ENCODE data around the gene GRIN3B. TPM values are rescaled to one million over a fixed set of nuclear protein-coding genes. Genes with fewer than 3 reads are reported as not detected.
"Not testable (repeated sequence)": the region's sequence is repeated elsewhere in the genome, so short reads cannot be mapped to it uniquely, and the experiment has no call there.

The GRIN3B gene
- total and polyA plus RNA-seq, 2 donors, result under 0.01 to 0.09 TPM

DNA sequence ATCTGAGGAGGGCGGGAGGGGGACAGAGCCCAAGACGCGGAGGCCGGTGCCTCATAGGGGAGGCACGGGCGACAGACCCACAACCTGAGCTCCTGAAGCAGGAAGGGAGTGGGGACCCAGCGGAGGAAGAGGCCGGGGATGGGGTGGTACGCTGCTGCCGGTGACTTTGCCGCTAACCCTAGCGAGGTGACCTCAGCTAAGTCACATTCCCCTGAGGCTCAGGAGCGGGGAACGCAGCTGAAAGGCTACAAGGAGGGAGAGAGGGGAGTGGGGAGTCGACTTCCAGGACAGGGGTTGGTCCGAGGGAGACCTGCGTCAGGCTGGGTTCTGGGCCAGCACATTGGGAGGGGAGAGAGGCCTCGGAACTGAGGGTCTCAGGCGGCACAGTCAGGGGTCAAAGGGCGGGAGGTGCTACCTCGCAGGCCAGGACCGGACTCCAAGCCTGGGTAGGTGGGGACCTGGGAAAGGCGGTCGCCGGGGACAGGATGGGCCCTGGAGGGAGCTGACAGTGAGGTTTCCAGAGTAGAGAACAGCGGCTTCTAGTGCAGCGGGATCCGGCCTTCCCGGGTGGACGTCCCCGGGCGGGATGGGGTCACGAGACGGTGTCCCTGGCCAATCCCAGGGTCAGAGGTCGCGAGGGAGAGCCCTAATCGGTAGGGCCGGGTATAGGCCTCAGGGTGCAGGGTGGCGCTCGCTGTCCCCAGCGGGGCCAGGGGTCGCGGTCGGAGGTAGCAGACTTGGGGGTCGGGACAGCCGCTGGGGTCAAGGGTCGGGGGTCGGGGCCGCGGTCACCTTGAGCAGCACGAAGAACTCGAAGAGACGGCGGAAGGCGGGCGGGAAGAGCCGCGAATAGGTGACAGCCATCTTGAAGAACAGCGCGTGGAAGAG, 20.0 kb downstream of the GRIN3B start:
- DNase-seq (ENCODE audit: low read depth in 6 of 9, low spot score in 9 of 9), result peak in 2 of 9 donors; percentile 36 to 49
- H3K27ac ChIP-seq (ENCODE audit: low read depth in 1 of 2, low read length in 1 of 2), result peak overlapping the region; percentile 48 to 91
- peak overlapping the region; percentile 86 to 87 for H3K4me3 ChIP-seq (ENCODE audit: low read length in 2 of 2)
- H3K4me1 ChIP-seq (ENCODE audit: control insufficient read depth in 2 of 2, insufficient read depth in 2 of 2, low read length in 2 of 2), result peaks cover 9 to 47% of the 10 kb centered on the region in 2 donors
- H3K36me3 ChIP-seq (ENCODE audit: control insufficient read depth in 2 of 2, insufficient read depth in 2 of 2, low read length in 1 of 2), result peaks cover 15 to 18% of the 10 kb centered on the region in 2 donors
- WGBS, result 2% methylated on average over 60 of the region's 60 CpGs
- H3K27me3 ChIP-seq (ENCODE audit: control insufficient read depth in 2 of 2, insufficient read depth in 1 of 2, low read length in 1 of 2), result no peaks in the 10 kb centered on the region
- no peaks in the 10 kb centered on the region for H3K9me3 ChIP-seq (ENCODE audit: control insufficient read depth in 2 of 2, insufficient read depth in 1 of 2, low read length in 1 of 2)

DNA sequence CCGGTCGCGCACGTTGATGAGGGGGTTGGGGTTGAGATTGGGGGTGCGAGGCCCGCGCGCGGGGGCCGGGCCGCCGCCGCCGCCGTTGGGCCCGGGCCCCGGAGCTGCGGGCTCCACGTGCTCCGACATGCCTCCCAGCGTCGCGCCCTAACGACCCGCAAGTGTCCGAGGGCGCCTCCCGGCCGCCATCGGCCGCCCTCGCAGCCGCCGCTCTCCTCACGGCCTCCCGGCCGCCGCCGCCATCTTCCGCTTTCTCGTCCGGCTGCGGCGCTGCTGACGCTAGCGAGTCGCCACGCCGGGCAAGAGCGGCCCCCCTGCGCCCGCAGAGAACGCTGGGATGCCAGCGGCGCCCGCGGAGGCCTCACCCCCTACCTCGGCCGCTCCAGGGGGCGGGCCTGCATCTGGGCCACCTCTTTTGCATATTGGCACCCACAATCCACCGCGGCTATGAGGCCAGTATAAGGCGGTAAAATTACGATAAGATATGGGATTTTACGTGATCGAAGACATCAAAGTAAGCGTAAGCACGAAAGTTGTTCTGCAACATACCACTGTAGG, 20.7 kb downstream of the GRIN3B start, which contains the start of gene TMEM259:
Gene TMEM259 (minus strand): TSS at position 256 of the 558 bp plus-strand sequence. CDS start 127 bp downstream, at position 129.
- Histone ChIP-seq H3K9me3 (ENCODE audit: control insufficient read depth in 2 of 2, insufficient read depth in 1 of 2, low read length in 1 of 2) (peaks cover 0 to 3% of the 10 kb centered on the region in 2 donors), H3K4me1 (ENCODE audit: control insufficient read depth in 2 of 2, insufficient read depth in 2 of 2, low read length in 2 of 2) (peaks cover 10 to 52% of the 10 kb centered on the region in 2 donors), H3K36me3 (ENCODE audit: control insufficient read depth in 2 of 2, insufficient read depth in 2 of 2, low read length in 1 of 2) (peaks cover 12 to 15% of the 10 kb centered on the region in 2 donors), H3K4me3 (ENCODE audit: low read length in 2 of 2) (peak within 1 kb of the TSS; percentile 86 to 87), H3K27me3 (ENCODE audit: control insufficient read depth in 2 of 2, insufficient read depth in 1 of 2, low read length in 1 of 2) (peaks cover 2% of the 10 kb centered on the region in 2 donors), H3K27ac (ENCODE audit: low read depth in 1 of 2, low read length in 1 of 2) (peak within 1 kb of the TSS; percentile 91)
- peak; percentile 86 to 98 (median 96) for DNase-seq (ENCODE audit: low read depth in 6 of 9, low spot score in 9 of 9)
- under 1% methylated on average over 68 of the region's 68 CpGs for WGBS

DNA sequence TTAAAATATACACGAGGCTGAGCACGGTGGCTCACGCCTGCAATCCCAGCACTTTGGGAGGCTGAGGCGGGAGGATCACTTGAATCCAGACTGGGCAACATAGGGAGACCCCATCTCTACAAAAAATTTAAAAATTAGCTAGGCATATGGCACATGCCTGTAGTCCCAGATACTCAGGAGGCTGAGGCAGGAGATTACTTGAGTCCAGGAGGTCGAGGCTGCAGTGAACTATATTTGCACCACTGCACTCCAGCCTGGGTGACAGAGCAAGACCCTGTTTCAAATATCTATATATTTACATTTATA, 23.6 kb downstream of the GRIN3B start:
- not testable (repeated sequence) for DNase-seq (ENCODE audit: low read depth in 6 of 9, low spot score in 9 of 9); H3K4me3 ChIP-seq (ENCODE audit: low read length in 2 of 2); H3K36me3 ChIP-seq (ENCODE audit: control insufficient read depth in 2 of 2, insufficient read depth in 2 of 2, low read length in 1 of 2); H3K9me3 ChIP-seq (ENCODE audit: control insufficient read depth in 2 of 2, insufficient read depth in 1 of 2, low read length in 1 of 2); H3K27ac ChIP-seq (ENCODE audit: low read depth in 1 of 2, low read length in 1 of 2)
- WGBS, result 94% methylated on average over 5 of the region's 5 CpGs
- H3K27me3 ChIP-seq (ENCODE audit: control insufficient read depth in 2 of 2, insufficient read depth in 1 of 2, low read length in 1 of 2), result peaks cover 8 to 20% of the 10 kb centered on the region in 2 donors
- peaks cover 24 to 57% of the 10 kb centered on the region in 2 donors for H3K4me1 ChIP-seq (ENCODE audit: control insufficient read depth in 2 of 2, insufficient read depth in 2 of 2, low read length in 2 of 2)

DNA sequence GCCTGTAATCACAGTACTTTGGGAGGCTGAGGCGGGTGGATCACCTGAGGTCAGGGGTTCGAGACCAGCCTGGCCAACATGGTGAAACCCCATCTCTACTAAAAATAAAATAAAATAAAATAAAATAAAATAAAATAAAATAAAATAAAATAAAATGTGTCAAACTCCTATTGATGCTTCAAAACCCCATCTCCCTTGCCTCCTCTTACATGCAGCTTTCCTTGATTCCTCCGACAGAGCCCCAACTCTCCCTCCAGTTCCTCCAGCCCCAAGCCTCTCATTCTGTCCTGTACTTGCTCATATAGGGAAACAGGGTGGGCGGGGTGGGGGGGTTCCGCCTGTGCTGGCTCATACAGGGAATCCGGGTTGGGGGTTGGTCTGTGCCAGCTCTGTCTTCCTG, 24.9 kb downstream of the GRIN3B start:
- H3K36me3 ChIP-seq (ENCODE audit: control insufficient read depth in 2 of 2, insufficient read depth in 2 of 2, low read length in 1 of 2); H3K4me3 ChIP-seq (ENCODE audit: low read length in 2 of 2); H3K27ac ChIP-seq (ENCODE audit: low read depth in 1 of 2, low read length in 1 of 2); DNase-seq (ENCODE audit: low read depth in 6 of 9, low spot score in 9 of 9); H3K9me3 ChIP-seq (ENCODE audit: control insufficient read depth in 2 of 2, insufficient read depth in 1 of 2, low read length in 1 of 2): not testable (repeated sequence)
- peaks cover 15 to 56% of the 10 kb centered on the region in 2 donors for H3K4me1 ChIP-seq (ENCODE audit: control insufficient read depth in 2 of 2, insufficient read depth in 2 of 2, low read length in 2 of 2)
- peaks cover 8 to 20% of the 10 kb centered on the region in 2 donors for H3K27me3 ChIP-seq (ENCODE audit: control insufficient read depth in 2 of 2, insufficient read depth in 1 of 2, low read length in 1 of 2)
- 96% methylated on average over 6 of the region's 6 CpGs for WGBS

DNA sequence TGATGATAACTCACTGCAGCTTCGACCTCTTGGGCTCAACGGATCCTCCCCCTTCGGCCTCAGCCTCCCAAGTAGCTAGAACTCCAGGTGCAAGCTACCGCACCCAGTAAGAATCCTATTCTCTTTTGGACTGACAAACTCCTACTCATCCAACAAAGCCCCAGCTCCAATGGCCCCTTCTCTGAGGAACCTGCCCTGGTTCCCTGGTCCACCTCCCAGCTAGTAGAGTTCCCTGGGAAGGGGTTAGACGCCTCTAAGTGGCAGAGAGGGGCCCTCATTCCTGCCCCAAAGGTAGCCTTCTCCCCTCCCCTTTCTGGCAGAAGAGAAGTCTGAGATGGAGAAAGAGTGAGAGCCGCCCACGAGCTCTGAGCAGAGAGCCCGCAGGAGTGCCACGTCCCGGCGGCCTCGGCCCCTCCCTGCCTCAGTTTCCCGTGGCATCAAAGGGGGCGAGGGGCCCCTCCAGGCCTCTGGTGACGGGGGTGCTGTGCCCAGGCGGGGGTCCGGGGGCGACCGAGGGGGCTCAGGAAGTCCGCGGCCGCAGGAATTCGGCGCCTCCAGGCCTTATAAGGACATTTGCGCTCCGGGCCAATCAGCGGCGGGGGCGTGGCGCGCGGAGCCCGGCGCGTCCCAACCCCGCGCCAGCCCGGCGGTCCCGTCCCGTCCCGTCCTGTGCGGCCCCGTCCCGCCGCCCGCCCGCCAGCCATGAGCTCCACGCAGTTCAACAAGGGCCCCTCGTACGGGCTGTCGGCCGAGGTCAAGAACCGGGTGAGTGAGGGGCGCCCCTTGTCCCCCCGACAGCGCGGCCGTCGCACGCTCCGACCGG, 26.0 kb downstream of the GRIN3B start, which contains the start of gene CNN2:
Gene CNN2 (plus strand): TSS at position 649 of the 823 bp plus-strand sequence. CDS start 54 bp downstream, at position 703.
- peak in 5 of 9 donors; percentile 49 to 74 (median 66) for DNase-seq (ENCODE audit: low read depth in 6 of 9, low spot score in 9 of 9)
- Histone ChIP-seq H3K27me3 (ENCODE audit: control insufficient read depth in 2 of 2, insufficient read depth in 1 of 2, low read length in 1 of 2) (peaks cover 8 to 20% of the 10 kb centered on the region in 2 donors), H3K27ac (ENCODE audit: low read depth in 1 of 2, low read length in 1 of 2) (peak within 1 kb of the TSS; percentile 84 to 95), H3K36me3 (ENCODE audit: control insufficient read depth in 2 of 2, insufficient read depth in 2 of 2, low read length in 1 of 2) (peaks cover 3 to 4% of the 10 kb centered on the region in 2 donors), H3K4me1 (ENCODE audit: control insufficient read depth in 2 of 2, insufficient read depth in 2 of 2, low read length in 2 of 2) (peaks cover 15 to 63% of the 10 kb centered on the region in 2 donors), H3K4me3 (ENCODE audit: low read length in 2 of 2) (peak within 1 kb of the TSS; percentile 83 to 87), H3K9me3 (ENCODE audit: control insufficient read depth in 2 of 2, insufficient read depth in 1 of 2, low read length in 1 of 2) (peaks cover 0 to 5% of the 10 kb centered on the region in 2 donors)
- WGBS, result 6% methylated on average over 63 of the region's 63 CpGs

DNA sequence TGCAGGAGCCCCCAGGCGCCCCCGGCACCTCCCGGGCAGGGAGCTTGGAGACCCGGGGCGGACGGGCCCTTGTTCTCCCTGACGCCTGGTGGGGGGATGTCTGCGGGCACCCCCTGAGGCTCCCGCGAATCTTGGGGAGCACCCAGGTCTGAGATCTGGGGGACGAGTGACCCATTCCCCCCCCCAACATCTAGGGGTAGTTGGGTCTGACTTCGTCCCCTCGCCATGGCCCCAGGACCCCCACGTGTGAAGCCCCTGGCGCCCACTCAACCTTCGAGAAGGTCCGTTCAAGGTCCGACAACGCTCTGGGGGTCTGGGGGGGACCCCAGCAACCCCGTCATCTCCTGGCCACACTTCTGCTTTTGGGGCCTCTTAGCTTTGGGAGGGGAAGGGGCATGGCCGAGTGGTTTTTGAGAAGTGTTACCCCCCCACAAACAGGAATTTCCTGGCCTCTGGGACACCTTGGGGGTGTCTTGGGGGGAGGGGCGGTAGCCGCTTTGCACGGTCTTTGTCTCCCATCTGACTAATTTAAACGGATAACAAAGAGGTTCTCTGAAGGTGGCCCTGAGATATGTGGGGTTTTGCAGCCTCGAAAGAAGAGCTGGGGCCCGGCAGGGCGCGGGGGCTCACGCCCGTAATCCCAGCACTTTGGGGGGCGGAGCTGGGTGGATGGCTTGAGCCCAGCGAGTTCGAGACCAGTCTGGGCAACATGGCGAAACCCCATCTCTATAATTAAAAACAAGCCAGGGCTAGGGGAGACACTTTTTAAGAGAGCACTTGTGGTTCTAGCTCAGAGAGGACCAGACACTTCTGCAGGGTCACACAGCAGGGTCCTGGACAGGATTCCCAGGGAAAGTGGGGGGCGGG, 26.8 kb downstream of the GRIN3B start:
- H3K4me1 ChIP-seq (ENCODE audit: control insufficient read depth in 2 of 2, insufficient read depth in 2 of 2, low read length in 2 of 2), result peaks cover 15 to 55% of the 10 kb centered on the region in 2 donors
- peak in 2 of 9 donors; percentile 30 to 56 for DNase-seq (ENCODE audit: low read depth in 6 of 9, low spot score in 9 of 9)
- 2% methylated on average over 36 of the region's 36 CpGs for WGBS

DNA sequence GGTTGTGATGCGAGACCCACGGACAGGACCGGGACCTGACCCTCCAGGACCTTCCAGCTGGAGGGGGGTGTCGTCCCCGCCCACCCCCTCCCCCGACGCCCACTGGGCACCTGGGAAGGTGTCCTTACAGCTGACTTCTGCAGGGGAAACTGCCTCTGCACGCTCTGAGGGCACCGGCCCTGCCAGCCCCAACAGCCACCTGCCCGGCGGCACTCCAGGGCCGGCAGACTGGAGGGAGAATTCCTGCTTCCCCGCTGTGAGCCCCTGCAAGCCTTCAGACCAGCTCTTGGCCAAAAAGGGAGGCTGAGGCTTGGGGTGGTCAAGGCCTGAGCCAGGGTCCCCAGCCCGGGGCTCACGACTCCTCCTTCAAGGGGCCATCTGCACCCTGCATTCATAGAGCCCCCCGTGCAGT, 27.4 kb downstream of the GRIN3B start:
- Histone ChIP-seq H3K4me3 (ENCODE audit: low read length in 2 of 2) (peak overlapping the region; percentile 83 to 87), H3K27me3 (ENCODE audit: control insufficient read depth in 2 of 2, insufficient read depth in 1 of 2, low read length in 1 of 2) (peaks cover 8 to 20% of the 10 kb centered on the region in 2 donors), H3K4me1 (ENCODE audit: control insufficient read depth in 2 of 2, insufficient read depth in 2 of 2, low read length in 2 of 2) (peaks cover 15 to 51% of the 10 kb centered on the region in 2 donors), H3K9me3 (ENCODE audit: control insufficient read depth in 2 of 2, insufficient read depth in 1 of 2, low read length in 1 of 2) (peaks cover 0 to 5% of the 10 kb centered on the region in 2 donors), H3K36me3 (ENCODE audit: control insufficient read depth in 2 of 2, insufficient read depth in 2 of 2, low read length in 1 of 2) (peaks cover 12 to 15% of the 10 kb centered on the region in 2 donors), H3K27ac (ENCODE audit: low read depth in 1 of 2, low read length in 1 of 2) (peak overlapping the region; percentile 84 to 95)
- 3% methylated on average over 16 of the region's 16 CpGs for WGBS
- DNase-seq (ENCODE audit: low read depth in 6 of 9, low spot score in 9 of 9), result peak in 1 of 9 donors; percentile 17

More for the DNA sequence above, 26.8 kb downstream of the GRIN3B start:
- H3K36me3 ChIP-seq (ENCODE audit: control insufficient read depth in 2 of 2, insufficient read depth in 2 of 2, low read length in 1 of 2), result peaks cover 7 to 9% of the 10 kb centered on the region in 2 donors
- H3K27me3 ChIP-seq (ENCODE audit: control insufficient read depth in 2 of 2, insufficient read depth in 1 of 2, low read length in 1 of 2), result peaks cover 8 to 20% of the 10 kb centered on the region in 2 donors
- H3K27ac ChIP-seq (ENCODE audit: low read depth in 1 of 2, low read length in 1 of 2), result peak overlapping the region; percentile 84 to 95
- peaks cover 0 to 5% of the 10 kb centered on the region in 2 donors for H3K9me3 ChIP-seq (ENCODE audit: control insufficient read depth in 2 of 2, insufficient read depth in 1 of 2, low read length in 1 of 2)
- peak overlapping the region; percentile 83 to 87 for H3K4me3 ChIP-seq (ENCODE audit: low read length in 2 of 2)
